ENCODE measurements around the gene PELI3.

PELI3 gene

DNA sequence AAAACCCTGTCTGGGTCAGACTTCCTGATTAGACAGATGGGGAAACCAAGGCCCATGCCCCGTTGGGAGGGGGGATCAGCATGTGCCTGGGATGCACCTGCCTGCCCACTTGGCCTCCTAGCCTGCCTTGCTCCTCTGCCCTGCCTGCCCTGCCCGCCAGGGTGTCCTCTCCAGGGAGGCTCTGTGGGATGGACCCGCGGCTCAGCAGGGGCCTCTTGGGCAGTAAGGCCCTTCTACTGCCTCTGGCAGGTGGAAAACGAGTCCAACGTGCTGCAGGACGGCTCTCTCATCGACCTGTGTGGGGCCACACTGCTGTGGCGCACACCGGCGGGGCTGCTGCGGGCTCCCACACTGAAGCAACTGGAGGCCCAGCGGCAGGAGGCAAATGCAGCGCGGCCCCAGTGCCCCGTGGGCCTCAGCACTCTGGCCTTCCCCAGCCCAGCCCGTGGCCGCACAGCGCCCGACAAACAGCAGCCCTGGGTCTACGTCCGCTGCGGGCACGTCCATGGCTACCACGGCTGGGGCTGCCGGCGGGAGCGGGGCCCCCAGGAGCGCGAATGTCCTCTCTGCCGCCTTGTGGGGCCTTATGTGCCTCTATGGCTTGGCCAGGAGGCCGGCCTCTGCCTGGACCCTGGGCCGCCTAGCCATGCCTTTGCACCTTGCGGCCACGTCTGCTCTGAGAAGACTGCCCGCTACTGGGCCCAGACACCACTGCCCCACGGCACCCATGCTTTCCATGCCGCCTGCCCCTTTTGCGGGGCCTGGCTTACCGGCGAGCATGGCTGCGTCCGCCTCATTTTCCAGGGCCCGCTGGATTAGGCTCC lies 8.9 kb downstream of the PELI3 start:
- no peak for DNase-seq (ENCODE audit: low read depth)

DNA sequence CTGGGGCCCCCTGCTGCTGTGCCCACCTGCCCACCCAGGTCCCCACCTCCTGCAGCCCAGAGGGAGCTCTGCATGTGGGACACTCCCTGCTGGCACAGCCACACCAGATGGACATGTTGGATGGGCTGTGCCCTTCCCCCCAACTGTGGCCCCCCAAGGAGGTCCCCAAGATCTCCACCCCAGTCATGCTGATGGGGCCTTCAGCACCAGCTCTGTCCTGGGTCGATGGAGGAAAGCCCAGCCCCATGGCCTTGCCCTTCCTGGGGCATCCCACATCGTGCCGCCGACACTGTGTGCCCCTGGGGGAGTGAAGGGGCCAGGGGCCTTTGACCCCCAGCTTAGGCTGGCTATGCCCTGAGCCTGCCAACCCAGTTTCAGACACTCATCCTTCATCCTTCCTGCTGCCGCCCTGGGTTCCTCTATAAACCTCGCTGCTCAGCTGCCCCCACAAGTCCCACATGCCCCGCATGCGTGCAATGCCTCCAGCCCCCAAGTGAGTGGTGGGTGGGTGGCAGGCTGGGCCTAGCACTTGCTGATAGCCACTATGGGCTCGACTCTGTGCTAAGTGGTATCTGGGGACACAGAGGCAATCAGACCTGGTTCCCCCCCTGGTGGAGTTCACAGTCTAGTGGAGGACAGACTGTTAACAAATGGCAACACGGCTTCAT lies 9.6 kb downstream of the PELI3 start:
- DNase-seq (ENCODE audit: low read depth), result no peak

DNA sequence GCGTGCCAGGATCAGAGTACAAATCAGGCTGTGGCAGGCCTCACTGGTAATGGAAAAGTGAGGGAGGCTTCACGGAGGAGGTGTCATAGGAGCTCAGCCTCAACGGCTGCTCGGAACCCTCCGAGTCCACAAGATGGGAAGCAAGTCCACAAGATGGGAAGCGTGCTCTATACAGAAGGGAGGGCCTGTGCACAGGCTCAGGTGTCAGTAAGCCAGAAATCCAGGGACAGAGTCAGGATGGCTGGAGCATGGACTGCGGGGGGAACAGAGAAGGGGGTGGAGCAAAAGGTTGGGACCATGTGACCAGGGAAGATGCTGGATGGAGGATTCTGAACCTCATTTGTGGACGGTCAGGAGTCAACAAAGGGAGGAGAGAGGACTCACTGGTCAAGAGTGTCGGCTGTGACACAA lies 10.1 kb downstream of the PELI3 start:
- DNase-seq (ENCODE audit: low read depth), result no peak

DNA sequence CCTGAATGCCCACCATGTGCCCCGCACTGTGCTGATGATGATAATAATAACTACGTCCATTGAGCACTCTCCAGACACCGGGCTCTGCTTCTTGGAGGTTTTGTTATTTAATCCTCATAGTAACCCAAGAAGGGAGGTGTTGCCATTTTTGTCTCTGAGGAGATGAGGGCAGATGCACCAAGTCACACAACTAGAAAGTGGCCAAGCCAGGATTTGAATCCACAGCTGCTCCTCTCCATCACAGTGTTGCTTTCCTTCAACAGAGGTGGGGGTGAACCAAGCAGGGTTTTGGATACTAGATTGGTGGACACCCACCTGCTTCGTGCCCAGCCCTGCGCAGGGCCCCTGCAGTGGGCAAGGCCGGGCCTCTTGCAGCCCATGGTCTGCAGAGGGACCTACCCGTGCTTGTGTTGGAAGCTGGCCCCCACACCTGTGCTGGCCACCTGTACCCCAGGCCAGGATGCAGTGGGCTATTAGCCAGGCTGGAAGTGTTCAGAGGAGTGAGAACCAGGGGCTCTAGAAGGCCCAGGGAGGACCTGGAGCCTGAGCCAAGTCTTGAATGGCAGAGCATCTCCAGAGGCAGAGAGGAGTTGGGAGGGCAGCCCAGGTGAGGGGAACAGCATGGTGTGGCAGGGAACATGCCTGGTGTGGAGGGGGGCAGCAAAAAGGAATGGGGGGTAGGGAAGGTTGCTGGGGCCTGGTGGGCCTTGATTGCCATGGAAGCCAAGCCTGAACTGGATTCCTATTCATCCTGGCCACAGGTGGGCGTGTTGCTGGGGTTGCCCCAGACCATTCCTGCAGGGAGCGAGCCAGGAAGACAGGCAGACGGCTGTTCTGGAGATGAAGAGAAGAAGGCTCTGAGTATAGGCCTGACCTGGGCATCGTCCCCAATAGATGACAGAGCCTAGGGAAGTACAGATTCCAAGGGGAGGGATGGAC lies 10.8 kb downstream of the PELI3 start:
- DNase-seq (ENCODE audit: low read depth), result no peak

DNA sequence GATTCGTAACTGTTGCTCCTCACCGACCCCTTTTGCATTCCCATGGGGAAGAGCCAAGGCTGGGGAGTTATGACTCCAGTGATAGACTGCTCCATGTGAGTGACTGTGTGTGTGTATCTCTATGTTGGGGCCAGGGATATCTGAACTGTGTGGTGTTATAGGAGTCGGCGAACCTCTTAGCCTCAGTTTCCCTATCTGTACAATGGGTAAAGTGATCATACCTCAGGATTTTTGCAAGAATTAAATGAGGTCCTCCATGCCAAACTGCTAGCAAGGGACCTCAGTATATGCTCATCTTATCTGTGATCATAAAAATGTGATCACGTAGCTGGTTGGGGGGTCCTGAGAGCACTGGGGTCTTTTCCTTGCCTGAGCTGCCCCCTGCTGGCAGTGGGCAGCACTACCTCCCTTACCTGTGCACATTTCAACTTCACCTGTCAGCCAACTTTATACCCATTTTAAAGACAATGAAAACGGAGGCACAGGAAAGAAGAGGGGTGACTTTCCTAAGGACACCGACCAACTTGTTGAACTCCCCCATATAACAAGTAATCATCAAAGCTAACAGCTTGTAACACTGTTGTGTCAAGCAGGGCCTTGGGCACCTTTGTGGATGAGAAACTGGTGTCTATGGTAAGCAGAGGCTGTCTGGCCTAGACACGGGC lies 12.2 kb downstream of the PELI3 start:
- DNase-seq (ENCODE audit: low read depth), result no peak

DNA sequence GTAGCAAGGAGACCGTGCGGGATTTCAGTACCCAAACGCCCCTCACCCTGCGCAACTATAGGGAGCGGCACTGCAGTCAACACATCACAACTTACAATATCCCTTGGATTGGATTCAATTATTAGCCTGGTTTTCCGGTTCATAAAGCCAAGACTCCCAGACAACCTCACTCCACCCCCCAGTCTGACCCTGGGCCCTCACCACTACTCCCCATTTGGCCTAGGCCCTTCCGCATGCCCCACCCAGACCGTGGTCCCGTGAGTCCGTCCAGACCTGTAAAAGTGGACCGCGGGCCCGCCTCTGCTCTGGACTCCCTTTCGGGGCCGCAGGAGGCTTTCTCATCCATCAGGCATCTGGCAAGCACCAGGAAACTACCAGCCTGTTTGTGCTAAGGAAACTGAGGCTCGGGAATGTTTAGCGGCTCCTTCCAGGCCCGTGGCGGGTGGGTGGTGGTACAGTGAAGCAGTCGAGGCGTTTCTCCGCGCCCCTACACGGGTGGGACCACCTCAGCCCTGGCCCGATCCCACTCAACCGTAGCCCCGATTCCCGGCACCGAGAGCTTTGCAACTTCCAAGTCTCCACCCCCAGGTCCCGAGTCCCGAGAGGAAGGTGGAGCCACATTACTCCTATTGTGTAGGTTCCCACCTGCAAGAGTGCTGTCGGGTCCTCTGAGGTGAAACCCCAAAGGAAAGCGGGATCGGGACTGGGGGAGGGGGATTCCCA lies 12.8 kb downstream of the PELI3 start:
- DNase-seq (ENCODE audit: low read depth), result no peak

DNA sequence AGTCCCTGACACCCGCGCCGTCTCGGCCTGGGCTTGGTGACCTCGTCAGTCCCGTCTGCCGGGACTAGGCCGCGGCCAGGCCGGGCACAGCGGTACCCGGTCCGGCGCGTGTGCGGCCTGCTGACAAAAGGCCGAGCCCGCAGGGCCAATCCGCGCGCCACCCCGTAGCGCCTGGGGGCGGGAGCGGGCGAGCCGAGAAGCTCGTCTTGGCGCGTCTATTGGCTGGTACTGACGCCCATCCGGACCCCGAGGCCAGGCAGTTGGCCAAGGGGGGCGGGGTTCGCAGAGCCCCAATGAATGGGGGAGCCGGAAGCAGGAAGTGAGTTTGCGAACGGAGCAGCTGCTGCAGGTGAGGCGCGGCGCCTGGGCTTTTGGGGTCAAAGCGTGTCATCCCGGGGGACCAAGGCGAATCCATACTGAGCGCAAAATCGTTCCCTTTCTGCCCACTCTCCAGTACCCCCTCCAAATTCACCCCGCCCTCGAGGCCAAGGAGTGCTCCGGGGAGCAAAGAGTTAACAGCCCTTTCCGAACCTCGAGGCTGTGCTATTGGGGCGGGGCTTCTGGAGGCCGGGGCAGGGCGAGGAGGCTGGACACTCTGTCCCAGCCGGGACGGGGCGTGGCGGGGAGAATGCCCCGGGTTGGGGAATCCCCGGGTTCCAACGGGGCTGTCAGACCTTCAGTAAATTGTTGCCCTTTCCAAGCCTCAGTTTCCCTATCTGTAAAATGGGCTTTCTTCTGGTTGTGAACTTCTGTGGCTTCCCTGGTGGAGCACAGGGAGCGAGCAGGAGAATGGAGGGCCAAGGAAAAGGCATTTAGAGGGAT lies 13.6 kb downstream of the PELI3 start, which contains the start of gene DPP3:
TSS of gene DPP3 (plus strand) at position 318 of the 822 bp plus-strand sequence. CDS start 1,767 bp downstream, outside the sequence.
- peak; percentile 93 for DNase-seq (ENCODE audit: low read depth)

DNA sequence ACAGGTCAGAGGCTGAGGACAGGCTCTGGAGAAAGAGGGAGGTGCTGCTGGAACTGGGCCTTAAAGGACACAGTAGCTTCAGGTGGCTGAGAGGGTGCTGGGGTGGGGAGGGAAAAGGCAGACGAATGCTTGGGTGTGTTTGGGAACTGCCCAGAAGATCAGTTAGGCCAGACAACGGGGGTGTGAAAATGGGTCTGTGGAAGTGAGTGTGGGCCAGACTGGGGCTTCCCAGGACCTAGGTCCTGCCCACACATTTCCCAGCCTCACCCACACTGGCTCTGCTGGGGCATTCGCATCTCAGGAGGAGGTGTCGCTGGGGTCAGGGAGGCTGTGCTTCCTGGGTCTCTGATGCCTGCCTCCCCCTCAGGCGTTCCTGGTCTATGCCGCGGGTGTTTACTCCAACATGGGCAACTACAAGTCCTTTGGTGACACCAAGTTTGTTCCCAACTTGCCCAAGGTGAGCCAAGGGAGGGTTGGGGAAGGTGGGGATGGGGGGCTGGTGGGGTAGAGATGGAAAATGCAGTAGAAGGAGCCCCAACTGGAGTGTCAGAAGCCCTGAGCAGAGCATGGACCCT lies 18.2 kb downstream of the PELI3 start:
- DNase-seq (ENCODE audit: low read depth), result no peak

DNA sequence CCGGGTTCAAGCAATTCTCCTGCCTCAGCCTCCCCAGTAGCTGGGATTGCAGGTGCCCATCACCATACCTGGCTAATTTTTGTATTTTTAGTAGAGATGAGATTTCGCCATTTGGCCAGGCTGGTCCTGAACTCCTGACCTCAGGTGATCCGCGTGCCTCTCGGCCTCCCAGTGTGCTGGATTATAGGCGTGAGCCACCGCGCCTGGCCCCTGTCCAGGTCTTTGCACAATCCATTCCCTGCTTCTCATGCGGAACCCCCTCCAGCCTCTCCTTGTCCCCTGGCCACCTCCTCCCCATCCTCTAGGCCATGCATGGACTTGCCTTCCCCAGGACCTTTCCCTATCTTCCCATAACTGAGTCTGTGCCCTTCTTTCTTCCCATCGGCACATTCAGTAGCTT lies 22.3 kb downstream of the PELI3 start:
- DNase-seq (ENCODE audit: low read depth), result no peak

DNA sequence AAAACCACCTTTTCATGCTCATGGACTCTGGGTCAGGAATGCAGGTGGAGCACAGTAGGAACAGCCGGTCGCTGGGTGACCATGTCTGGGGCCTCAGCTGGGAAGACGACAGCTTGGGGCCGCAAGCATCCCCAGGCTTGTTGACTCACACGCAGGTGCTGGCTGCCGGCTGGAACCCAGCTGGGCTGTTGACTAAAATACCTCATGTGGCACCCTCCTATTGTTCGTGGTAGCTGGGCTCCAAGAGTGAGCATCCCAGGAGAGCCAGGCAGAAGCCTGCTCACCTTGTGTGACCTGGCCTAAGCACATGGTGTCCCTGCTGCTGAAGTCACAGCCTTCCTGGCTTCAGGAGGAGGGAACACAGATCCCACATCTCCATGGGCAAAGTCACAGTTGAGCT lies 22.9 kb downstream of the PELI3 start:
- DNase-seq (ENCODE audit: low read depth), result no peak

DNA sequence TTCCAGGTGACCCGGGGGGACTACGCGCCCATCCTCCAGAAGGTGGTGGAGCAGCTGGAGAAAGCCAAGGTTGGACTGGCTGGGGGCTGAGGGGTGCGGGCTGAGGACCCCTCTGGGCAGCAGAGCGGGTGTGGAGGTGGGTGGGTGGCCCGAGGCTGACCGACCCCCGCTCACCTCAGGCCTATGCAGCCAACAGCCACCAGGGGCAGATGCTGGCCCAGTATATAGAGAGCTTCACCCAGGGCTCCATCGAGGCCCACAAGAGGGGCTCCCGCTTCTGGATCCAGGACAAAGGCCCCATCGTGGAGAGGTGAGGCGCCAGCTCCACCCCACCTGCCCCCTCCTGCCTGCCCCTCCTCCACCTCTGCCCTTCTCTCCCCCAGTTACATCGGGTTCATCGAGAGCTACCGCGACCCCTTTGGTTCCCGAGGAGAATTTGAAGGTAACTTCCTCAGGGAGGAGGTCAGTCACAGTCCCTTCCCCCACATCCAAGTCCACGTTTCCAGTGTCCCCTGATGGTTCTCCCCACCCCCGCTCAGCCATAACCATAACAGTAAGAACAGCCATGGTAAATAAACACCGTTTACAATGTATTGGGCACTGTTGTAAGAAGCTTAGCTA lies 24.7 kb downstream of the PELI3 start:
- no peak for DNase-seq (ENCODE audit: low read depth)

DNA sequence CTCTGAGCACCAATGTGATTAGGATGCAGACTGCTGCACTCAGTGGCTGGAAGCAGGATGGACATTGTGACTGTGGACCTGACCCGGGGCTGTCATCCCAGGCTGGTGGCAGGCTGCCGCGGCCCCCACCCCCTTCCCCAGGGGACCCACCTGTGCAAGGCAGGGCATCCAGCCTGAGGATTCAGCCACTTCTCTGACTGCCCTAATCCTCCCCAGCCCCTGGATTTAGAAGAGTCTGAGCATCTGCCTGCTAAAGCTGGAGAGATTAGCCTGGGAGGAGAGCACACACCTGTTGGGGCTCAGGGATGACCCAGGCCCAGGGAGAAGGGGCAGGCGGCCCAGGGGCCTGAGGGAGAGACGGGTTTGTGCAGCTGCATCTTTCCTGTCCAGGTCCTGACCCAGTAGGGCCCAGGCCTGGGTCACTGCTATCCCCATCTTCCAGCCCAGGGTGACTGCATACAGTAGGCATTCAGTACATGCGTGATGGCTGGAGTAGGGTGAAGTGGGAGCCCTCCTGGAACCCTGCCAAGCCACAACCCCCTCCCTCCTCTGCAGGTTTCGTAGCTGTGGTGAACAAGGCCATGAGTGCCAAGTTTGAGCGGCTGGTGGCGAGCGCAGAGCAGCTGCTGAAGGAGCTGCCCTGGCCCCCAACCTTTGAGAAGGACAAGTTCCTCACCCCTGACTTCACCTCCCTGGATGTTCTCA lies 25.6 kb downstream of the PELI3 start:
- DNase-seq (ENCODE audit: low read depth), result no peak

DNA sequence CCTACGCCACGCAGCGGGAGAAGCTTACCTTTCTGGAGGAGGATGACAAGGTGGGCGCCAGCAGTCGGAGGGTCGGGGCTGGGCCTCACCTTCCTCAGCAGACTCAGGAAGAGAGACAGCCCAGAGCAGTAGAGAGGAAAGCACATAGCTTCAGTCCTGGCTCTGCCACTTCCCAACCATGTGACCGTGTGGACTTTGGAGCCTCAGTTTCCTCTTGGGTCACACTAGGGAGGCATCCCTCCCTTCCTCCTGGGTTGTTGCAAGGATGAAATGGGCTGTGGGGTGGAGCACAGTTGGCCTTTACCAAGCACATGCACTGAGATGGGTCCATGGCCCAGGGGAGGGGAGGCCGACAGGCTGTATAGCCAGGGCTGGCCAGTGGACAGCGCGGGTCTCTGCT lies 26.4 kb downstream of the PELI3 start:
- DNase-seq (ENCODE audit: low read depth), result no peak

DNA sequence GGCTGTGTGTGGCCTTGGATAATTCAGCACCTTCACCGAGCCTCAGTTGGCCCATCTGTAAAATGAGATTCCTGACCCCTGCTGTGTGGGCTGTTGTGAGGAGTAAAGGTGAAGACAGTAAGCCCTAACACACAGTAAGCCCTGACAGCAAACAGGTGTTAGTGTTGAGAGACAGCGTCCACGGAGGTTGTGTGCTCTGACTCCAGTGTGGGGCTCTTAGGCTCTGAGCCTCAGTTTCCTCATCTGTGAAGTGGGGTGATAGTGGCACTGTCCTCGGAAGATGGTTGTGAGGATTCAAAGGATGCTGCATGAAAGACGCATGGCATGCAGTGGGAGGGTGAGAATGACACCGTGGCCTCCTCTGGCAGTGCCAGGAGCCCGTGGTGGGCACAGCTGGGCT lies 27.8 kb downstream of the PELI3 start:
- no peak for DNase-seq (ENCODE audit: low read depth)

DNA sequence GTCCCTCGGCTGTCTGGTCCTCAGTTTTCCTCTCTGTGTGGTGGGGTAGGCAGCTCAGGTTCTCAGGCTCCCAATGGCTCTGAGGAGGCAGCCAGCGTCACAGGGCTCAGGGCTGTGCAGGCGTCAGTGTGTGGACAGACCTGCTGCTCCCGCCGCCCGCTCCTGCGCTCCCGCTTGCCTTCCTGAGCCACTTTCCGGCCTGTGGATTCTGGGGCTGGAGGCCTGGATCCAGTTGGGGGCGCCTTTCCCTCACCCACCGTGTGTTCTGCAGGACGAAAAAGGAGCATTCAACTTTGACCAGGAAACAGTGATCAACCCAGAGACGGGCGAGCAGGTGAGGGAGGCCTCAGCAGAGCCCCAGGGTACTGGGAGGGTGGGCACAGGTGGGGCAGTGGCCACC lies 28.2 kb downstream of the PELI3 start:
- no peak for DNase-seq (ENCODE audit: low read depth)

DNA sequence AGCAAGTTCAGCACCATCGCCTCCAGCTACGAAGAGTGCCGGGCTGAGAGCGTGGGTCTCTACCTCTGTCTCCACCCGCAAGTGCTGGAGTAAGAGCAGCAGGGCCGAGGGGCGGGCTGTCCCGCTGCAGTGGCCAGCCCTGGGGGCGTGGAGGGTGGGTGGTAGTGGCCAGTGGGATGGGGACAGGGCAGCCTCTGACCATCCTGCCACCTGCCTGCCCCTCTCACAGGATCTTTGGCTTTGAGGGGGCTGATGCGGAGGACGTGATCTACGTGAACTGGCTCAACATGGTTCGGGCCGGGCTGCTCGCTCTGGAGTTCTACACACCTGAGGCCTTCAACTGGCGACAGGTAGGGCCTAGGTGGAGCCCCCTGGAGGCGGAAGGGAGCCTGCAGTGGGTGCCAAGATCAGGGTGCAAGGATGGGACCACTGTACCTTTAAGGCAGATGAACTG lies 28.7 kb downstream of the PELI3 start:
- DNase-seq (ENCODE audit: low read depth), result no peak

DNA sequence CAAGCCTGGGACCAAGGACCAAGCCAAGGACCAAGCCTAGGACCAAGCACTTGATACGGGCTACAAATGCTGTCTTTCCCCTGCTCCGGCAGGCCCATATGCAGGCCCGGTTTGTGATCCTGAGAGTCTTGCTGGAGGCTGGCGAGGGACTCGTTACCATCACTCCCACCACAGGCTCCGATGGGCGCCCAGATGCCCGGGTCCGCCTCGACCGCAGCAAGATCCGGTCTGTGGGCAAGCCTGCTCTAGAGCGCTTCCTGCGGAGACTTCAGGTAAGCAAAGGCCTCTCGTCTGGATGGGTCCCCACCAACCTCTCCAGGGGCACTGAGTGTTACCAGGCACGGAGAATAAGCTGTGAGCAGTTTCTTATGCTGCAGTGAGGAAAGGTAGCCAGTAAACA lies 30.5 kb downstream of the PELI3 start:
- no peak for DNase-seq (ENCODE audit: low read depth)

DNA sequence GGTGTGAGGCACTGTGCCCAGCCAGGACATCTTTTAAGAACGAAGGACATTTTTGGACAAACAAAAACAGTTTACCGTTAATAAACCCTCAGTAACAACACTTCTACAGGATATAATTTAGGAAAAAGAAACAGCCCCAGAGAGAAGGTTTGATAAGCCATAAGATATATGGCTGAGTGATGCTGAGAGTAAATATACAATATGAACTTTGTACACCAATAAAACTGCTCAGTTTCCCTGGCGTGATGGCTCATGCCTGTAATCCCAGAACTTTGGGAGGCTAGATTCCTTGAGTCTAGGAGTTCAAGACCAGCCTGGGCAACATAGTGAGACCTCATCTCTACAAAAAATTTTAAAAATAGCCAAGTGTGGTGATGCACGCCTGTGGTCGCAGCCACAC lies 31.8 kb downstream of the PELI3 start:
- DNase-seq (ENCODE audit: low read depth), result no peak

Measured in T follicular helper cell (primary cell).